ENCODE data around the gene RGS19.
A peak's percentile ranks its signal among the peaks of the same experiment; 100 is the strongest.

The RGS19 gene

DNA sequence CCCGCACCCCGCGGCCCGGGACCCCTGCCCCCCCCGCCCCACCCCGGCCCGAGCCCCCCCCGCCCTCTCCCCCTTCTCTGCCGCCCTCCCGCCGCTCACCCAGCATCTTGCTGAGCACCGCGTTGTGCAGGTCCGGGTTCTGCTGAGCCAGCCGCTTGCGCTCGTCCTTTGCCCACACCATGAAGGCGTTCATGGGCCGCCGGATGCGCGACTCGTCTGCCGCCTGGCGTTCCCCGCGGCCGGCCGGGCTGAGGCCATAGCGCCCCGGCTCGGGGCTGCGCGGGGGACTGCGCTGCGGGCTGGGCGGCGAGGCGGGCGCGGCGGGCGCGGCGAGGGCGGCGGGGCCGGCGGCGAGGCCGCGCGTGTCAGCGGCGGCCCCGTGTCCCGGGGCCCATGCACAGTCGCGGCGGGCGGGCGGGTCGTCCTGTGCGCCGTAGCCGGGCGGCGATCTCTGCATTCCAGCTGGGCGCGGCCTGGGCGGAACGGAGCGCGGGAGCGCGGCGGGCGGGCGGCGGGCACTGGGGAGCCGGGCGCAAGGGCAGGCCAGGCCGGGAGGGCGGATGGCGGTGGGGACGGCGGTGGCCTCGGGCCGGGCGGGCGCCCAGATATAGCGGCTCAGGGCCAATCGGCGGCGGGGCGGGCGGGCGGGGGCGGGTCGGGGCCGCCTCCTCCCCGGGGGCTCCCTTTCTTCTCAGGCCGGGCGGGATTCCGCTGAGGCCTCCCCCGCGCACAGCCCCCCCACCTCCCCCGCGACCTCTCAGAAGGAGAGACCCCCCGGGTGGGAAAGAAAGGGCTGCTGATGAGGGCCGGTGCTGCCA, 30.0 kb downstream of the RGS19 start, which contains the start of gene SOX18:
SOX18 (minus strand) TSS at position 580 of the 818 bp plus-strand sequence; CDS start at position 457, 123 bp downstream.
- no peak for DNase-seq (ENCODE audit: low read depth in 2 of 2)

GRCh38 chr20:64048402-64049044, 30.8 kb downstream of the RGS19 start:
- no peak for DNase-seq (ENCODE audit: low read depth in 2 of 2)

- DNase-seq (ENCODE audit: low read depth in 2 of 2) = no peak
These were observed 31.3 kb downstream of the RGS19 start for GRCh38 chr20:64047968-64048401.

DNA sequence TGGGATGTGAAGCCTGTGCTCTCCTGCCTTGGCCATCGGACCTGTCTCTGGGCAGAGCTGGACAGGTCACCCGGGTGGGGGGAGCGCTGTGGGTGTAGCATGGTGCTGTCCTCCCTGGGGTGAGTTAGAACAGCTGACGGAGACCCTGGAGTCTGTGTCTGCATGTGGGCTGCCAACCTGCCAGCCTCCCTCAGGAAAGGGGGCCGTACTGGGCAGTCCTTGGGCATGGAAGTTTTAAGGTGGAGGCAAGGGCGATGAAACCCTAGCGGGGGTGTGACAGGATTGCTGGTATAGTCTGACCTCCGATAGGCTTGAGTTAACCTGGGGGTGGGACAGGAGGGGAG, 32.3 kb downstream of the RGS19 start:
- no peak for DNase-seq (ENCODE audit: low read depth in 2 of 2)

GRCh38 chr20:64045346-64046011, 33.8 kb downstream of the RGS19 start:
- DNase-seq (ENCODE audit: low read depth in 2 of 2) = no peak

DNA sequence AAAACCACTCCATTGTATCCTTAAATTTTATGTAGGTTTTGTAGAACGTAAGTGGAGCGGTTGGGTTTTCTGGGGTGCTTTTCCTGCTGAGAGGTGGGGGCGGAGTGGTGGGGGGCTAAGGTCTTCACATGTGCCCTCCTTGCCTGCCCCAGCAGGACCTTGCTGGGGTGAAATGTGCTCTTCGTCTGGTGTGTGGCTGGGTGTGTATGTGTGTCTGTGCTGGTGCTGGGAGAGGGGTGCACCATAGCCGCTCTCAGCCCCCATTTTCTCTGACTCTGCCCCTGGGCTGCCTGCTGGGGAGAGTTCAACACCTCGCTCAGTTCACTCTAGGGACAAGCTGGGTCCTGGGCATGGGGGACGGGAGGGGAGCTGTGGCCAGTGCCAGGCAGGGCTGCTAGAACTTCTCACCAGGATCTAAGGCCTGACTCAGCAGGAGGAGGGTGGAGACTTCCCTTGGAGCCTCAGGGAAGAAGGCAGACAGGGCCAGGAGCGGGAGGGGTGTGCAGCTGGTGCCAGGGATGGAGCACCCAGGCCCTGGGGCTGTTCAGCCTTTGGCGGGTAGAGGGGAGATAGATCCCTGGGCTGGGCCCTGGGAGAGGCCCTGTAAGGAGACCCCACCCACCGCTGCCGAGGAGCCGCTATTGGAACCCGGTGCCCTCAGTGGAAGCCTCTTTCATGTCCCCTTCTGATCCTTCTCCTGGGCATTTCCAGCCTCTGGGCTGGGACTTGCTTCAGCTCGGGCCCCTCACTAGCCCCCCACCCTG, 34.7 kb downstream of the RGS19 start:
- no peak for DNase-seq (ENCODE audit: low read depth in 2 of 2)

- DNase-seq (ENCODE audit: low read depth in 2 of 2) = no peak
These were observed 35.5 kb downstream of the RGS19 start for GRCh38 chr20:64043768-64044167.

DNA sequence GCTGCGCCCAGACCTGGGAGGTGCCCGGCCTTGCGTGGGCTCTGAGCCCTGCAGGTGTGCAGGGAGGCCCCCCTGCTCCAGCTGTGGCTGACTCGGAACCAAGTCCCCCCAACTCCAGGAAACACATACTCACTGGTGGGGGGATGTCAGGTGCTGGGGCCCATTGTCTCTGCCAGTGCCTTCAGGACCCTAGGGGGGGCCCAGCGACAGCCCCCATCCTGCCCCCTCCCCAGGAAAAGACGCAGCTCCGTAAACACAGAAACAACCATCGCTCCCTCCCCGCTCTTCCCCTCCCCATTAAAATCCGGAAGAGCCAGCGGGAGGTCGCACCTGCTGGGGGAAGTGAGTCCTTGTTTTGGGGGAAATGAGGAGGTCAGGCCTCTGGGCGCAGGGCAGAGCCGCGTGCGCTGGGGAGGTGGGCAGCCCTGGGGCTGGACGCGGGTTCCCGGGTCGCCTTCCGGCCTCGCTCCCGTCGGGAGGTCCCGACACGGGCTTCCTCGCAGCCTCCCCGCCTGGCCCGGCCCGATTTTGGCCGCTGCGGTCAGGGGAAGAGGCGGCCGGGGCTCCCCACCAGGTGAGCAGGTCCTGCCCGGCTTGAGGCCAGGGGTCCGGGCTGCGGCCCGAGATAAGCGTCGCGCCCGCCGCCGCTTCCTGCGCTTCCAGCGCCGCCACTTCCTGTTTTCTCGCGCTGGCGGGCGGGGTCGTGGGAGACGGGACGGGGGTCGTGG, 37.1 kb downstream of the RGS19 start:
- DNase-seq (ENCODE audit: low read depth in 2 of 2) = no peak

- no peak for DNase-seq (ENCODE audit: low read depth in 2 of 2)
These were observed 37.6 kb downstream of the RGS19 start for GRCh38 chr20:64041781-64042053.

DNA sequence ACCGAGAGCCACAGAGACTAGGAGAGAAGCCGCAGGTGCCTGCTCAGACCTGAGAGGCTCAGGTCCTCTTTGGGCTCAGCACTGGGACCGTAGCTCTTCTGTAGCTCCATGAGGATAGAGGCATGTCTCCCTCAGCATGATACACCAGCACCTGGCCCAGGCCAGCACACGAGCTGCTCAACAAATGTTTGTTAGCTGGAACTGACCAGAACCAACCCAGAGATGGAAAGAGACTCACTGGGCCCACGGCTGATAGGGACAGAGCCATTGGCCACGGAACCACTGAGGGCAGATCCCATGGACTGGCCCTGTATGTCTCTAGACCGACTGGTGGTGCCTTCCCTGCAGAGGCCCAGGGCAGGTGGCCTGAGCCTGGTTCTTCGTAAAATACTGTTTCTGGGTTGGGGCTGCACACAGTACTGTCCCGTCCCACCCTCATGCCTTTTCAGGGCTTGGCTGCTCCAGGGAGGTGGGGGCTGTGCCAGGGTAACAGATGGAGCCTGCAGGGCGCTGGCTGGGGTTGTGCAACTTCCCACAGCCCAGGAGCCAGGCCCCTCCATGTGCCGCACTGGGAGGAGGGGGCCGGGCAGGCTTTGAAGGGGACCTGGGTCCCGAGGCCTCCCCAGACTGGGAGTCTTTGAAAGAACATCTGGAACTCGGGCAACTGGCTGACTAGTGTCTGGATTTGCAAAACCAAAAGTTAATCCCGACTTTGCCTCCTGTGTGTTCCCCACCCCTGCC, 38.1 kb downstream of the RGS19 start:
- DNase-seq (ENCODE audit: low read depth in 2 of 2) = no peak

DNA sequence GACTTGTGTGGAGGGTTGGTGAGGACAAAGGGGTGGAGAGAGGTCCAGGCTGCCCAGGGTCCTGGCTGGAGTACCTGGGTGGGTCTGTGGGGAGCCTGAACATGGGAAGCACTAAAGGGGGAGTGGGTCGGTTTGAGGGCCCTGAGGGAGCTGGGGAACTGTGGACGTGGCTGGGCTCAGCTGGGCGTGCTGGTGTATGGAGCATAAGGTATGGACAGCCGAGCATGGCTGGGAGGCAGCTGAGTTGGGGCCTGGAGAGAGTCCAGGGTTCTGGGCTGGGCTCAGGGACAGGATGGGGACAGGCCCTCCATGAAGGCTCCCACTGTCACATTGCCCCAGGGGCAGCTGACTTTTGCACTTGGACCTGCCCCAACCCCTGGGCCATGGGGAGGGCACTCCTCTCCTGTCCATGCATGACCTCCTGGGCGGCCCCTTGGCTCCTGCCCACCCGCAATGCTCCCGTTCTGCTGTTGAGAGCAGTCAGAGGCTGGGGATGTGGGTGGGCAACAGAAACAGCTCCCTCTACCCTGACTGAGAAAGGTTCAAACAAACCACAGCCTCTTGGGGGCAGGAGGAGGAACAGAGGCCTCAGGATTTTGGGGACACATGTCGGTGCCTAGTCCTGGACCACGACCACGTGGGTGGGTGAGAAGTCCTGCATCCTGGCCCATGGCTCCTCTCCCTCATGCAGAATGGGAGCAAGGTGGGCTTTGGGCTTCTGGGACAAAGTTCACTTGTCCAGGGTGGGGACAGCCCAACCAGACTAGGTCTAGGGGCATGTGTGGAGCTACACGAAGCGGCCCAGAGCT, 38.9 kb downstream of the RGS19 start:
- DNase-seq (ENCODE audit: low read depth in 2 of 2) = no peak

DNA sequence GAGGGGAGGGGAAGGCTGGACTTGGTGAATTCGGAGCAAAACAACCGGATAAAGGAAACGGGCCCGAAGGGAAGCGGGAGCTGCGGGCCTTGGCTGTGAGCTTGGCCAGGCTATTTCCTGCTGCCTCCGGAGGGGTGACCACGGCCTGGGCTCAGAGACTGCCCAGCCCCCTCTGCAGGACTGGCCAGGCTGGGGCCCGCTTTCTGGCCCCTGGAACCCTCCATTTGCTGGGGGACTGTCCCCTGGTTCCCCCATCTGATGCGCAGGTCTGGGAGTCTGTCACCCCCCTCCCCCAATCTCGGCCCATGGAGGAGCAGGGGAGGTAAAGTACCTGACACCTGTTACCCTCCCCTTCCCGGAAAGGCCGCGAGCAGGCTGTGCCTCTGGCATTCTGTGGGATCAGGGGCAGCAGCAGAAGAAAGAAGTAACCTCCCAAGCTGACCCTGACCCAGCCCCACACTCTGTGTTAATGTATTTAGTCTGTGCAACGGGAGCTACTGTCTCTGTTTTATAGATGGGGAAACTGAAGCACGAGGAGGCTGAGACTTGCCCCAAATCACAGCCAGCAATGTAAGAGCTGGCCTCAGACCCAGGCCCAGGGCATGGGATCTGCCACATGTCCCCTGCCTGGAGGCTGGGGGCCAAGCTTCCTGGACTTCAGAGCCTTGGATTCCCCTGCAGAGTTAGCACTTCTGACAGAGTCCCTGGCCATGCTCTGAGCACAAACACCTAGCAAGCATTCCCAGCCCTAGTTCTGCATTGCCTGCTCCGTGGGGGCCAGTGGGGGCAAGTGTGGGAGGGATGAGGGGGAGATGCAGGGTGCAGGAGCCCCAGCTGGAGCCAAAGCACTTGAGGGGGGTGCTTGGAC, 39.8 kb downstream of the RGS19 start:
- no peak for DNase-seq (ENCODE audit: low read depth in 2 of 2)

GRCh38 chr20:64038565-64039292, 40.6 kb downstream of the RGS19 start:
- peak; percentile 46 to 63 for DNase-seq (ENCODE audit: low read depth in 2 of 2)

- DNase-seq (ENCODE audit: low read depth in 2 of 2) = no peak
These were observed 41.1 kb downstream of the RGS19 start for GRCh38 chr20:64038224-64038564.

DNA sequence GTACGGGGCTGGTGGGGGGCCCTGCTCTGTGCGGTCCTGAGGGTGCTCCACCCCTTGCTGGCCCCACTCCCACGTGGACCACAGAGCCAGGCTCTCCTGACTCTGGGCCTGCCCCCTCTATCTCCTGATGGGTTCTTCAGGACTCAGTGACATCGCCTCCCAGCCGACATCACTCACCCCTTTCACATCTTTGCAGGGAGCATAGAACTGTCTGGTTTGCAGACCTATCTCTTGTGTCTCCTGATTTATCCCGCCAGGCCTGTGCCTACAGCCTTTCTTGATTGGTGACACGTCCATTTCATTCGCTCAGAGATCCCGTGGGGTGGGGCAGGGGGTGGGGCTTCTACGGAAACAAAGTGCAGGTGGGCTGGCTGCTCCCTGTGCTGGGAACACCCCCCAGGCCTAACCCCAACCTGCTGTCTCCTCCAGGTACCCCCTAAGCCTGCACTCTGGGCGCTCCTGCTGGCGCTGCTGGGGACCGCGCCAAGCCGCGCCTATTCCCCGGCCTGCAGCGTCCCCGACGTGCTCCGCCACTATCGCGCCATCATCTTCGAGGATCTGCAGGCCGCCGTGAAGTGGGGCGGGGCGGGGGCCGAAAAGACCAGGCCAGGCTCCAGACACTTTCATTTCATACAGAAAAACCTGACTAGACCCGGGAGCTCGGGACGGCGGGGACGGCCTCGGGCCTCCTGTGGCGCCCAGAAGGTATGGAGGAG, 41.7 kb downstream of the RGS19 start:
- DNase-seq (ENCODE audit: low read depth in 2 of 2) = no peak

DNA sequence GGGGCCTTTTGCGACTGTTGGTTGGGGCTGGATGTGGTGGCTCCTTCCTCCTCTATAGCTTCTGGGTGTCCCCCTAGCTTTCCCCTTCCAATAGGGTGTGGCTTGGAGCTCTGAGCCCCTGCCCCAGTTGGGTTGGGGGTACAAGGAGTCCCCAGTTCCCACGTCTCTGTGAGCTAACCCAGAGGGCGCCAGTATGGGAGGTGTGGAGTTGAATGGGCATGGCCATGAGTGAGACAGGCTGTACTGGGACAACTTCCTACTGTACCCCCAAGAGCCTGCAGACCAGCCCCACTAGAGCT, 42.2 kb downstream of the RGS19 start:
- DNase-seq (ENCODE audit: low read depth in 2 of 2) = no peak

GRCh38 chr20:64036346-64037198, 42.7 kb downstream of the RGS19 start:
- no peak for DNase-seq (ENCODE audit: low read depth in 2 of 2)
